H9 (cell line): ENCODE data around the gene SPNS3. TPM values are rescaled to one million over a fixed set of nuclear protein-coding genes. Genes with fewer than 3 reads are reported as not detected.

Experiments
- DNase-seq: peaks from one replicate; pipeline ENCODE4 v3.0.0-alpha.2; 2017
- H2AFZ ChIP-seq: one replicate; pipeline ENCODE4 v1.6.1; 2013; ENCODE audit warnings: mild to moderate bottlenecking, low read length, control low read depth, moderate library complexity
- H2AK5ac ChIP-seq: 2 replicates; pipeline ENCODE4 v1.6.1; 2013; ENCODE audit warnings: low read length, control low read depth, mixed read lengths; ENCODE audit not compliant: insufficient read length
- H2BK120ac ChIP-seq: one replicate; pipeline ENCODE4 v1.6.1; 2013; ENCODE audit warnings: low read depth, mild to moderate bottlenecking, low read length, control low read depth, inconsistent platforms; ENCODE audit not compliant: poor library complexity, severe bottlenecking
- H2BK12ac ChIP-seq: 2 replicates; pipeline ENCODE4 v1.6.1; 2013; ENCODE audit warnings: low read length, control low read depth, mixed read lengths, low read depth; ENCODE audit not compliant: insufficient read length
- H2BK15ac ChIP-seq: 2 replicates; pipeline ENCODE4 v1.6.1; 2013; ENCODE audit warnings: low read depth, low read length, control low read depth
- H2BK20ac ChIP-seq: one replicate; pipeline ENCODE4 v1.6.1; 2013; ENCODE audit warnings: low read depth, mild to moderate bottlenecking, low read length, control low read depth, inconsistent platforms; ENCODE audit not compliant: poor library complexity, severe bottlenecking
- H2BK5ac ChIP-seq: 2 replicates; pipeline ENCODE4 v1.6.1; 2013; ENCODE audit warnings: low read length, control low read depth, mixed read lengths; ENCODE audit not compliant: insufficient read length
- H3K14ac ChIP-seq: 2 replicates; pipeline ENCODE4 v1.6.1; 2013; ENCODE audit warnings: low read length, control low read depth; ENCODE audit not compliant: insufficient read depth
- H3K18ac ChIP-seq: 2 replicates; pipeline ENCODE4 v1.6.1; 2013; ENCODE audit warnings: low read depth, mild to moderate bottlenecking, mixed read lengths, low read length, control low read depth; ENCODE audit not compliant: insufficient read length
- H3K23ac ChIP-seq: 2 replicates; pipeline ENCODE4 v1.6.1; 2013; ENCODE audit warnings: low read length, control low read depth, mixed read lengths, low read depth; ENCODE audit not compliant: insufficient read length
- H3K23me2 ChIP-seq: 2 replicates; pipeline ENCODE4 v1.6.1; 2013; ENCODE audit warnings: low read depth, mild to moderate bottlenecking, mixed read lengths, low read length, control low read depth; ENCODE audit not compliant: insufficient read length, poor library complexity, severe bottlenecking
- H3K27ac ChIP-seq: 2 replicates; pipeline ENCODE4 v1.5.1; 2013; ENCODE audit warnings: low read length, control low read depth, mixed read lengths, low read depth; ENCODE audit not compliant: insufficient read length
- H3K27me3 ChIP-seq: 2 replicates; pipeline ENCODE4 v1.6.1; 2013; ENCODE audit warnings: low read length, control low read depth, inconsistent platforms; ENCODE audit not compliant: insufficient read depth
- H3K4ac ChIP-seq: 2 replicates; pipeline ENCODE4 v1.6.1; 2013; ENCODE audit warnings: low read depth, mild to moderate bottlenecking, control low read depth, inconsistent platforms, low read length, moderate library complexity
- H3K4me1 ChIP-seq: 2 replicates; pipeline ENCODE4 v1.6.1; 2013; ENCODE audit warnings: low read length, control low read depth, inconsistent platforms; ENCODE audit not compliant: insufficient read depth
- H3K4me2 ChIP-seq: 2 replicates; pipeline ENCODE4 v1.6.1; 2013; ENCODE audit warnings: low read length, control low read depth, mixed read lengths; ENCODE audit not compliant: insufficient read length, insufficient read depth
- H3K56ac ChIP-seq: 2 replicates; pipeline ENCODE4 v1.6.1; 2013; ENCODE audit warnings: low read depth, mild to moderate bottlenecking, mixed read lengths, low read length, control low read depth; ENCODE audit not compliant: insufficient read length
- H3K79me1 ChIP-seq: 2 replicates; pipeline ENCODE4 v1.6.1; 2013; ENCODE audit warnings: low read depth, mild to moderate bottlenecking, moderate library complexity, low read length, control low read depth, inconsistent platforms; ENCODE audit not compliant: insufficient read depth, poor library complexity, severe bottlenecking
- H3K79me2 ChIP-seq: 2 replicates; pipeline ENCODE4 v1.6.1; 2013; ENCODE audit warnings: low read length, control low read depth, inconsistent platforms; ENCODE audit not compliant: insufficient read depth
- H3K9ac ChIP-seq: 2 replicates; pipeline ENCODE4 v1.6.1; 2013; ENCODE audit warnings: low read length, control low read depth, mixed read lengths; ENCODE audit not compliant: insufficient read length; ENCODE audit errors: extremely low read depth
- H3K9me3 ChIP-seq: one replicate; pipeline ENCODE4 v1.6.1; 2013; ENCODE audit warnings: low read depth, low read length, inconsistent platforms; ENCODE audit not compliant: control insufficient read depth
- H3T11ph ChIP-seq: one replicate; pipeline ENCODE4 v1.6.1; 2013; ENCODE audit warnings: mild to moderate bottlenecking, low read length, control low read depth, inconsistent platforms
- H4K20me1 ChIP-seq: one replicate; pipeline ENCODE4 v1.6.1; 2013; ENCODE audit not compliant: control insufficient read depth, insufficient read length, insufficient read depth
- H4K5ac ChIP-seq: 2 replicates; pipeline ENCODE4 v1.6.1; 2013; ENCODE audit warnings: low read depth, mild to moderate bottlenecking, mixed read lengths, low read length, control low read depth; ENCODE audit not compliant: insufficient read length
- H4K8ac ChIP-seq: replicated peaks from 2 replicates; pipeline ENCODE4 v1.6.1; 2013; ENCODE audit warnings: low read length, control low read depth, mixed read lengths, low read depth; ENCODE audit not compliant: insufficient read length
- H4K91ac ChIP-seq: 2 replicates; pipeline ENCODE4 v1.6.1; 2013; ENCODE audit warnings: low read depth, mild to moderate bottlenecking, moderate library complexity, mixed read lengths, low read length, control low read depth; ENCODE audit not compliant: insufficient read length
- H3K27ac Mint-ChIP-seq, 3 experiments: 2 replicates in 2 of 3; 3 replicates in 1 of 3; pipeline ENCODE4 v1.8.0; 2020 to 2021; ENCODE audit warnings: mixed read lengths in 3 of 3, mild to moderate bottlenecking in 1 of 3, moderate library complexity in 1 of 3
- H3K27me3 Mint-ChIP-seq: 2 replicates; pipeline ENCODE4 v1.8.0; 2021; ENCODE audit warnings: low read depth, mild to moderate bottlenecking, moderate library complexity, mixed read lengths
- H3K36me3 Mint-ChIP-seq, 3 experiments: 2 replicates in 2 of 3; 3 replicates in 1 of 3; pipeline ENCODE4 v1.8.0; 2020 to 2021; ENCODE audit warnings: low read depth in 3 of 3, mixed read lengths in 3 of 3; ENCODE audit not compliant: insufficient read depth in 1 of 3
- H3K4me1 Mint-ChIP-seq, 2 experiments: 2 replicates each; pipeline ENCODE4 v1.8.0; 2020; ENCODE audit warnings: mixed read lengths in 2 of 2
- H3K4me3 Mint-ChIP-seq, 2 experiments: 2 replicates in 1 of 2; 3 replicates in 1 of 2; pipeline ENCODE4 v1.8.0; 2020 to 2021; ENCODE audit warnings: mild to moderate bottlenecking in 2 of 2, mixed read lengths in 2 of 2, moderate library complexity in 1 of 2
- H3K9me3 Mint-ChIP-seq, 2 experiments: 2 replicates in 1 of 2; 3 replicates in 1 of 2; pipeline ENCODE4 v1.8.0; 2020; ENCODE audit warnings: mild to moderate bottlenecking in 2 of 2, mixed read lengths in 2 of 2, moderate library complexity in 1 of 2
- CTCF ChIP-seq: fragments of 200-600 bp; sonication (generic); conservative IDR thresholded peaks from 3 replicates; pipeline ENCODE4 v1.8.0; 2021; ENCODE audit warnings: antibody characterized with exemption, mild to moderate bottlenecking
- WGBS: extraction: QIAGEN DNeasy Blood & Tissue Kit; methylation state at CpG from one replicate; pipeline ENCODE4 v1.1.7; 2013; ENCODE audit warnings: missing lambda C conversion rate, low lambda C conversion rate, mixed read lengths; ENCODE audit not compliant: insufficient read length; ENCODE audit errors: extremely low coverage; 5-methylcytosine and 5-hydroxymethylcytosine counted together
- total RNA-seq: library from RNA; stranded (reverse); gene quantifications from 2 replicates; pipeline ENCODE4 v1.2.1, GENCODE V29; 2021

Gene SPNS3
- total RNA-seq, 1 experiment from 2014 or later, result not detected

DNA sequence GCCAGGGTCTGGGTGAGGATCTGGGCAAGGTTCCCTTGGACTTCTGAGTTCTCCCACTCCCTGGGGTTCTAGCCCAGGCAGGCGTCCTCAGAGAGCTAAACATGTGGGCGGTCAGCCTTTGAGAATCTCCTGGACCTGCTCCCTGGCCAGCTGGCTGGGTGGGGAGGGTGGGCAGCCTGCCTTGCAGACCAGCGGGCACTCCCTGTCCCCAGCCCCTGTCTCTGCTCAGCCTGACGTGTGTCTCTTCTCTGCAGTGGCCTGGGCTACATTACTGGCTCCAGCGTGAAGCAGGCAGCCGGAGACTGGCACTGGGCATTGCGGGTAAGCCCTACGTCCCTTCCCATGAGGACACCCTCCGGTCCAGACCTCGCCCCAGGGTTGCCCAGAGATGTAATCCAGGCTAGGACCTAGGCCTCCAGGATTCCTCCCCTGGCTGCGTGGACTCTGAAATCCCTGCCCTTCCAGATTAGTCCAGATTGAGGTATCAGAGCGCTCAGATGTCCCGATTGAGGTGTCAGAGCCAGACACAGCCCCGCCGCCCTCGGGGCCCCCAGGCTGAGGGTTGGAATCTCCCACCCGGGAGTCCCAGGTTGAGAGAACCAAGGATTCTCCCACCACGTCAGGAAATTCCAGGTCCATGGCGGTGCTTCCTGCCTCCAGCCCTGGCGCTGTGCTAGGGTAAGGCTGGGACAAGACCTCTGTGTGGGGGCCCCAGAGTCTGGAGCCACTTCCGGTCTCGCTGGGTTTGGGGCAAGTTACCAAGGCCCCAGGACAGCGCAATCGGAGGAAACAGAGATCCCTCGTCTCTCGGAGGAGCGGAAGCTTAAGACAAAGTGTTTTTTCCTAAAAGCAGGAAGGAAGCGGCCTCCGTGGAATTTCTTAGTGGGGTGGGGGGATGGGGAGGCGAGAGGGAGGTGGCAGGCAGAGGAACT lies 97.3 kb downstream of the SPNS3 start:
- H2BK15ac ChIP-seq, result no peak overlapping the region
- H2AFZ ChIP-seq, result no peak overlapping the region
- peaks cover 17 to 20% of the 10 kb centered on the region in 2 experiments for H3K4me1 Mint-ChIP-seq
- no peak overlapping the region for H2BK20ac ChIP-seq
- no peak overlapping the region for H3K27ac ChIP-seq
- H3K23ac ChIP-seq, result no peak overlapping the region
- H4K91ac ChIP-seq, result no peak overlapping the region
- H3K27ac Mint-ChIP-seq, result no peak overlapping the region
- H2BK120ac ChIP-seq, result no peak overlapping the region
- H3K27me3 Mint-ChIP-seq, result peaks cover 88% of the 10 kb centered on the region
- no peaks in the 10 kb centered on the region for H3K36me3 Mint-ChIP-seq
- no peak overlapping the region for H2BK5ac ChIP-seq
- H3K9me3 ChIP-seq, result no peaks in the 10 kb centered on the region
- no peak overlapping the region for H2AK5ac ChIP-seq
- no peaks in the 10 kb centered on the region for H3K4me1 ChIP-seq
- H3K4me2 ChIP-seq, result no peak overlapping the region
- H2BK12ac ChIP-seq, result no peak overlapping the region
- DNase-seq, result no peak
- no peak overlapping the region; the same call in 1 of the 2 replicates for H3K14ac ChIP-seq
- H3K27me3 ChIP-seq, result peaks cover 3% of the 10 kb centered on the region; the same call in 1 of the 2 replicates
- no peak for TF ChIP-seq CTCF
- no peak overlapping the region for H3K4me3 Mint-ChIP-seq
- H4K5ac ChIP-seq, result no peak overlapping the region
- no peak overlapping the region for H3K56ac ChIP-seq
- no peak overlapping the region for H4K8ac ChIP-seq
- H3K4ac ChIP-seq, result no peak overlapping the region
- H3K79me1 ChIP-seq, result no peaks in the 10 kb centered on the region
- no peaks in the 10 kb centered on the region; a peak in 1 of 5 replicates for H3K9me3 Mint-ChIP-seq
- whole genome bisulfite sequencing, result no CpG with 5 or more reads among the region's 30 CpGs
- no peak overlapping the region for H3T11ph ChIP-seq
- H4K20me1 ChIP-seq, result no peaks in the 10 kb centered on the region
- H3K18ac ChIP-seq, result no peak overlapping the region
- no peaks in the 10 kb centered on the region for H3K23me2 ChIP-seq
- H3K9ac ChIP-seq, result no peak overlapping the region
- H3K79me2 ChIP-seq, result no peaks in the 10 kb centered on the region
